Ishikawa (cell line): ENCODE data around the gene IL18BP.

Experiments used
- MAX ChIP-seq: IDR thresholded peaks from 2 replicates; pipeline ENCODE4 v1.6.1; 2012
- RAD21 ChIP-seq: IDR thresholded peaks from 2 replicates; pipeline ENCODE4 v1.6.1; 2012; ENCODE audit warnings: low read depth
- REST ChIP-seq: IDR thresholded peaks from 2 replicates; pipeline ENCODE4 v1.6.1; 2012; ENCODE audit warnings: low read depth, mild to moderate bottlenecking
- TAF1 ChIP-seq: IDR thresholded peaks from 2 replicates; pipeline ENCODE4 v1.6.1; 2012; ENCODE audit warnings: low read depth, mild to moderate bottlenecking

- TF ChIP-seq TAF1 = no peak
- no peak for TF ChIP-seq MAX
- no peak for TF ChIP-seq REST
- no peak for TF ChIP-seq RAD21
These were observed 36.2 kb upstream of the IL18BP start for GRCh38 chr11:71962428-71963038.
